ENCODE results near the gene PCSK5.

PCSK5 gene

DNA sequence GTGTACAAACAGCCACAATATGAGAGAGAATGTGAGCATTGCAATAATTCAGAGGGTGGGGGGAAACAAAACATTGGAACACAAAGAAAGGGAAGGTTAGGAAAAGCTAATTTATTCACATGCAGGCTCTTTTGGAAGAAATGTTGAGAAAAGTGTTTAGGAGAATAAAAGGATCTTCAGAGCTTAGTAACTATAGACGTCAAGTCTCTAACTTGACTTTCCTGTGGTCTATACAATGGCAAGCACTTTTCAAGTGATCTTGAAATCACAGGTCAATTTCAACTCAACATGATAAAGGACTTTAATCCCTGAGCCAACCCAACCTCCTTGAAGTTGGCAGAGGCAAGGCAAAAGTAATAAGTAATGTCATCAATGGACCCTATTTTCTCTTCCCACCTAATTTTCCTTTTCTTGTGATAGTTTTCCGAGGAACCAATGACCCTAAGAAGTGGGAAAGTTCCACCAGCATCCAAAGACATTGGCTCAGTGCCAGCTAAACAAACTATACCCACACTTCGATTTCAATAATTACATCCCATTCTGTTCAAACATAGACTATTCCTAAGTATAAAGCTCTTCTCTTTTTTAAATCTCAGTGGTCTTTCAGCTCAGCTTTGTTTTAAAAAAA, 480.0 kb downstream of the PCSK5 start:
- DNase-seq: no peak

DNA sequence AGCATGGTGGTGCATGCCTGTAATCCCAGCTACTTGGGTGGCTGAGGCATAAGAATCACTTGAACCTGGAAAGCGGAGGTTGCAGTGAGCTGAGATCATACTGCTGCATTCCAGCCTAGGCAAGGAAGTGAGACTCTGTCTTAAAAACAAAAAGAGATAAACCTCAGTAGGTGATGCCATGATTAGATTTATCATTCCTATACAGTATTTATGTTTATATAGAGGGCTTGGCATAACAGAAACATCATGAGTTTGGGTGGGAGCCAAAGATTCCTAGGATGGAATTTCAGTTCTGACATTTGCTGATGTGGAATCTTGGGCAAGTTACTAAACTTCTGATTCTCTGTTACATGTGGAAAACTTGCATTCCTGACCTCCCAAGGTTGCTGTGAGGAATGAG, 481.4 kb downstream of the PCSK5 start:
- peak; percentile 39 for DNase-seq

DNA sequence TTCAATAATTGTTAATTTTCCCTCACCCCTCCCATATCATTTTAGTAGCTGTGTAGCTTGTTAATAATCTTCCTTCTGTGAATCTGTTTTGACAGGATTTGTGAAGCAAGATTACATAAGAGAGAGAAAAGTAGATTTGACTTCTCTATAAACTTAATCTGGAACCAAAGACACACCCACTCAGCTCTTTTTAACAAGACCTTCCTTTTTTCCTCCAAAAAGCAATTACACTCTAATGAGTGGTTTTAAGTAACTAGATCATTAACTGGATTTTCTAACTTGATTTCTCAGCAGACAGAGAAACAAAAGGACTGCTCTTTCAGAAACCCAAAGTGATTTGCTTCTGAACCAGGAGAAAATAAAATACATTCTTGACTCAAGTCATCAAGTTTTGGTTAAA, 481.9 kb downstream of the PCSK5 start:
- no peak for DNase-seq

DNA sequence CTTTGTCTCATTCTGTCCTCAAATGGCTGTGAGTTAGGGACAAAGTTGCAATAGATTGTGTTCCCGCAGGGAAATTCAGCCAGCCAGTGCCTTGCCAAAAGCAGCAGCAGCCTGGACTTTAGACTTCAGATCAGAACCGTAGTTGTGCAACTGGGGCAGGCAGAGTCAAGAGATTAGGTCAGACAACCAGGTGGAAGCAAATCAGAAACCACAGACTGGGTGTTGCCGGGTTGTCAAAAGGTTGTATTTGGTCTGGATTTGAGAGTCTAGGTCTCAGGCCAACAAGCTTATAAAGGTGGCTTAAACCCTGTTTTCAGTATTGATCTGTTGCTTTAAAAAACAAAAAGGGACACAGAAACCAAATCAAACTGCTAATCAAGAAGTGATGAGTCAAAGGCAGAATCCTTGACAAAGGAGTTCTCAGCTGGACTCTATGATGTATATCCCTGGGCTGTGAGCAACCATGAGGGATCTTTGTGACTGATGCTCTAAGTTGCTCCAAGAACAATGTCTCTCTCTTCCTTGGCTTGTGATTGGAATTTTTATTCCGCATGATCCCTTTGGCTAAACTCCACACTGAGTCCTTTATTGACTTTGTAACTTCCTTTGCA, 482.8 kb downstream of the PCSK5 start:
- peak; percentile 82 for DNase-seq

DNA sequence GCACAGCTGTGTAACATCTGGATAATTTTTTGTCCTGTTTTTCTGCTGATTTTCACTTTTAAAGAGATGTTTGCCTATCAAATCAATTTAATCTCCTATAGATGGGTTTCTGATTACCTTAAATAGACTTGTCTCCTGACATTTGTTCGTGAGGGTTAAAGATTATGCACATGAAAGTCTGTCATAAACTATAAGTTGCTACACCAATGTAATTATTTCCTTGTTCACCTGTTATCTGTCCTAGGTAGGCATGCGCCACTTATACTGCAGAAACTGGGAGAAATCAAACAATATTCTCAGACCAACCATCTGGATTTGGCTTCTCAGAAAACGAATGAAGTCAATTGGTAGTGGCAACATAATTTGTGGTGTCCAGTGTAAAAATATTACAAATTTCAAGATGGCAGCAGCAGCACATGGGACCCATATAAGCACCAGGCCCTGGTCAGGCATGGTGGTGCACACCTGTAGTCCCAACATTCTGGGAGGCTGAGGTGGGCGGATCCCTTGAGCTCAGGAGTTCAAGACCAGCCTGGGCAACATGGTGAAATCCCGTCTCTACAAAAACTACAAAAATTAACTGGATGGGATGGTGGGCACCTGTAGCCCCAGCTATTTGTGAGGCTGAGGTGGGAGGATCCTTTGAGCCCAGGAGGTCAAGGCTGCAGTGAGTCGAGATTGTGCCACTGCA, 483.5 kb downstream of the PCSK5 start:
- no peak for DNase-seq

DNA sequence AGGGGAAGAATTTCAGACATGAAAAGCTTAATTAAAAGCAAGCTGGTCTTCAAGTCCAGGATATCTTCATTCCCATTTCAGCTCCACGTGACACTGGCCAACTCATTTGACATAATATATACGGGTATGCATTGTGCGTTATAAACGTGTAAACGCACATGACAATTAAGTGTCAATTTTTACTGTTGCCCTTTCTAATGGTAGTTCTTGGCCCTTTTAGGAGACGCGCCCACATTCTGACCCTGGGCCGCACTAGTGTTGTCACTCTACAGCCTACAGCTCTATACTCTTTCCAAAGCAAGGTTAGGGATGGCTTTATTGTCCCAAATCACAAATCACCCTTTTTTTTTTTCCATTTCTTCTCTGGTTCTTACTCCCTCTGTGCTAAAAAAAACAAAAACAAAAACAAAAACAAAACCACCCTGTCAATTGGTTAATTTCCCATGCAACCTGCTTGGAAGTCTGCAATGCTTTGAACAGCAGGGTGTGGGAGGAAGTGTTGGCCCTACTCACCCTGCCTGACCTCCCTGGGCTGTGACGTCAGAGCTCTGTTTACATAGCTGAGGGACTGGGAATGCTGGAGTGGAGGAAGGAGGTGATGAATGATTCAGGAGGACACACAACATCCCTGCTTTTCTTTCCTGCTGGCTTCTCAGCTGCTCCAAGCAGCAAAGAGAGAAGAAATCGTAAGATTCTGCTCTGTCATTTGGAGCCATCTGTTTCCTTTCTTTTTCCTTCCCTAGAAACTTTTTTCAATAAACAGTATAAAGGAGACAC, 484.5 kb downstream of the PCSK5 start:
- DNase-seq: peak; percentile 93

DNA sequence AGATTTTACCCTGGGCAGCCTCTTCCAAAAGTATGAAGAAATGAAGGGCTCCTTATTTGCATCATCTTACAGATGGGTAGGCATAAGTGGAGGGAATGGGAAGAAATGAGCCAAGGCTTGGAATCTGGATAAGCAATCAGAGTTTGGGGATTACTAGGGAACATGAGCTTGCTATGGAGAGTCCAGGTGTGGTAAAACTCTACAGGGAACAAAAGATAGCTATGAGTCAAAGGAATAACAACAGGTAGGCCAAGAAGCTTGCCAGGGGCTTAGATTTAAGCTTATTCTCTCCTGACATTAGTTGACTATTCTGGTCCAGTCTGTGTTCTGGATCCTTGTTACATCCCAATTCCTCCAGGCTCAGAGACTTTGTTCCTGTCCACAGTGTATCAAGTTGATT, 487.3 kb downstream of the PCSK5 start:
- no peak for DNase-seq

DNA sequence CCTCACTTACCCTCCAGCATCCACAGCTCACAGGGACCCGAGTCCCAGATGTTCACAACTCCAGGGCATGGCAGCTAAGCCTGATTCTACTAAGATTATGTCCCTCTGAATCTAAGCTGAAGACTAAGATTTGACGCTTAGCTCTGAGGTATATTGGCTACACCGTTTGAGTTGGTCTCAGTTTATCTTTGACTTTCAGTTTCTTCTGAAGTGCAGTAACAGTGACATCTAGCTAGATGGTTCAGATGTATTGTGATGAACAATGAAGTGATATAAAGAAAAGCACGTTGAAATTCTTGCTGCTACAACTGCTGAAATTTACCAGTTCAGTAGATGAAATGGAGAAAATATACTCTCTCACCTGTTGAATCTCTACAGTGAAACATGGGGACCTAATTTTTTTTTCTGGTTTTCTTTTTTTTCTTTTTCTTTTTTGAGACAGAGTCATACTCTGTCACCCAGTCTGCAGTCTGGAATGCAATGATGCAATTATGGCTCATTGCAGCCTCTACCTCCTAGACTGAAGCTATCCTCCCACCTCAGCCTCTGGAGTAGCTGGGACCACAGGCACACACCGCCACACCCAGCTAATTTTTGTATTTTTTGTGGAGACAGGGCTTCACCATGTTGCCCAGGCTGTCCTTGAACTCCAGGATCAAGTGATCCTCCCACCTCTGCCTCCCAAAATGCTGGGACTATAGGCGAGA, 488.0 kb downstream of the PCSK5 start:
- no peak for DNase-seq

DNA sequence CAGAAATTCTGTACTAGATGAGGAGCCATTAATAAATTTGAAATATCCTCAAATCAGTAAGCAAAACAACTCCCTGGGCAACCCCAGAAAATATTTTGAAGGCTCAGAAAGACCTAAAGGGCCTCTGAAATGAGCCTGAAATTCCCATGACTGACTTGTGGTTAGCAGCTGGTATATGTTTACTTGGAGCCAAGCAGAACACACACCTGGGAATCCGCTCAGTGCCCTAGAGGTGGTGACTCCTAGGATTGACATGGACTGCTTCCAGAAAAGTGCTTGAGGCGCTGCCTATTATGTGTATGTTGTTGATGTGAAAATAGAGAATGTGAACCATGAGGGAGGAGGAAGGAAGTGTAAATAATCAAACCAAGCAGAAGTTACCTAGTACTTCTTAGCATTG, 489.0 kb downstream of the PCSK5 start:
- DNase-seq: no peak

DNA sequence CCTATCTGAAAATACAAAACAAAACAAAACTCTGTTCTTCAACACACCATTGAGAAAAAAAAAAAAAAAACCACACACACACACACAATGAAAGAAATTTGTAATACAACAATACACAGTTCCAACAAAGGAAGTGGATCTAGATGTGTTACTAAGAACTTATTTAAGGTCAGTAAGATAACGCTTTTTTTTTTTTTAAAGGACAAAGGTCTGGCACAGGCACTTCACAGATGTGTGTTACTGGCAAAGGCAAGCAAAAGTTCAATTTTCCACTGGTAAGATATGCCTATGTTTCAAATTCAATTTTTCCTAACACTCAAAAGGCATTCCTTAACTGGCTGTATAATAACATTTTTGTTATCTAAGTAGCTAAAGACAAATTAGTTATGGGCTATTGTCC, 500.2 kb downstream of the PCSK5 start:
- DNase-seq: no peak

DNA sequence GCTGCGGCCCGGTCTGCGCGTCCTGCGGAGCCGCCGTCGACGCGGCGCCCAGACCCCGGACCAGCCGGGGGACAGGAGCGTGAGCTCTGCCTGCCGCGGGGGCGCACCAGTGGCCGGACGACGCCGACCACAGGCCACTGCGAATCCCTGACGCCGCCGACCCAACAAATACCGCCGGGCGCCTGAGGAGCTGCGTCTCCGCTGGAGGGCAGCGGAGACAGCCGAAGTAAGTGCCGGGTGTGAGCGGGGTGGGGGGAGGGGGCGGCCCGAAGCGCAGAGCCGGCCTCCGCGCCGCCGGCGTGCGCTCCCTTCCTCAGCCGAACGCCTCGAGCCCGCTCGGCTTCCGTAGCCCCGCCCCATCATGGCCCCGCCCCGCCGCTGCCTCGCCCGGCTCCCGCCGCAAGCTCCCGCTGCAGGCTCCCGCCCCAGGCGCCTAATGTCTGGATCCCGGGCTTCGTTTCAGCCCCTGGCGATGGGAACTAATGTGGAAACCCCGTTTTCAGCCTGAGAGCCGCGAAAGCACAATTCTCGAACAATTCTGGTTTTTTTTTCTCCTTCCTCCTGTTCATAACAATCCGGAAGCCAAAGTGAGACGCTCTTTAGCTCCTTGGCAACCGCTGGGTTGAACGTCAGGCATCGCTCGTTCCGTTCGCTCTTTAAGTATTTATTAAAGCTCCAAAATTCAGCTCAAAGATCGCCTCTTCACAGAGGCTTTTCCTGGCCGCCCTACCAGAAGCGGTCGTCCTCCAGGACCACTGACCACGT, 503.9 kb downstream of the PCSK5 start, which contains the start of gene RFK:
RFK (minus strand) TSS at position 232 of the 765 bp plus-strand sequence. CDS start 255 bp downstream, outside the sequence.
- peak; percentile 93 for DNase-seq

DNA sequence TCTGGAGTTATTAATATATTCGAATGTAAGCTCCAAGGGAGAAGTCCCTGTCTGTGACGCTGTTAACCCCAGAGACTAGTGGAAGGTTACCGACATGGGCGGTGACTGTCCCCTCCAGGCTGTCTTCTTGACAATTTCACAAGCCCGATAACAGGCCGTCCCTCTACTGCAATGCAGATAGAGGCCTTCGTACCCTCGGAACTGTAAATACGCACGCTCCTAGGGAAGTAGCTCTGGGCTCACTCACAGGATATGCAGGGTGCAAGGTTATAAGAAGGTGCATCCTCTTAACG, 504.4 kb downstream of the PCSK5 start:
- no peak for DNase-seq

DNA sequence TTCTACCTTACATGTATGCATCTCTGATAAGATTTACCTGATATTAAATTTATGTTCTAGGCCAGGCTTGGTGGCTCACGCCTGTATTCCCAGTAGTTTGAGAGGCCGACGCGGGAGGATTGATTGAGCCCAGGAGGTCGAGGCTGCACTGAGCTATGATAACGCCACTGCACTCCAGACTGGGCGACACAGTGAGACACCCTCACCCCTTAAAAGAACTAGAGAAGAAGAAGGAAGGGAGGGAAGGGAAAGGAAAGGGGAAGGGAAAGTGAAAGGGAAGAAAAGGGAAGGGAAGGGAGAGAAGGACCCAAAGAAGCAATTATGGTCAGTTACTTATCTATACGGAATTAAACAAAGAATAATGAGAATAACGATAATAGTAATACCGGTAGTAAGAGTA, 504.9 kb downstream of the PCSK5 start:
- DNase-seq: no peak

DNA sequence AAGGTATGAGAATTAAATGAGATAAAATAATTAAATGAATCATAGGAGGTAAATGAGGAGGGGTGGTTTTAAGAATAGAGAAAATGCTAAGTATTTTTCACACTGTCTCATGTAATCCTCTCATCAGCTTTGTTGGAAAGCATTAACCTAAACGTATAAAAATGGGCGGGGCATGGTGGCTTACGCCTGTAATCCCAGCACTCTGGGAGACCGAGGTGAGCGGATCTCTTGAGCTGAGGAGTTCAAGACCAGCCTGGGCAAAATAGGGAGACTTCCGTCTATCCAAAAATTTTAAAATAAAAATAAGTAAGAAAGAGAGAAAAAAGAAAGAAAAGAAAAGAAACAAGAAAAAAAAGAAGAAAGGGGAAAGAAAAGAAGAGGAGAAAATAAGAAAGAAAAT, 505.7 kb downstream of the PCSK5 start:
- DNase-seq: no peak

DNA sequence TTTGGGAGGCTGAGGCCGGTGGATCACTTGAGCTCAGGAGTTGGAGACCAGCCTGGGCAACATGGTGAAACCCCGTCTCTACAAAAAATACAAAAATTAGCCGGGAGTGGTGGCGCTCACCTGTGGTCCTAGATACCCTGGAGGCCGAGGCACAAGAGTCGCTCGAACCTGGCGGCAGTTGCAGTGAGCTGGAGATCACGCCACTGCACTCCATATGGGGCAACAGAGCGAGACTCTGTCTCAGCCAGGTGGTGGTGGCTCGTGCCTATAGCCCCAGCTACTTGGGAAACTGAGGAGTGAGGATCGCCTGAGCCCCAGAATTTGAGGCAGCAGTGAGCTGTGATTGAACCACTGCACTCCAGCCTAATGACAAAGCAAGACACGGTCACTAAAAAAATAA, 506.1 kb downstream of the PCSK5 start:
- DNase-seq: no peak

DNA sequence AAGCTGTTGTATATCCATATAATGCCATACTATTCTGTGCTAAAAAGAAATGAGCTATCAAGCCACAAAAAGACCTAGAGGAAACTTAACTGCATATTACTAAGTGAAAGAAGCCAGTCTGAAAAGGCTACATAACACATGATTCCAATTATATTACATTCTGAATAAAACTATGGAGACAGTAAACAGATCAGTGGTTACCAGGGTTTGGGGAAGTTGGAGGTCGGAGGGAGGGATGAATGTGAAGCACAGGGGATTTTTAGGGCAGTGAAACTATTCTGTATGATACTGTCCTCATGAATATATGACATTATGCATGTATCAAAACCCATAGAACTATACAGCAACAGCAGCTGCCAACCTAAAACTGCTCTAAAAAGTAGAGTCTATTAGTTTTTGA, 509.4 kb downstream of the PCSK5 start:
- DNase-seq: no peak

DNA sequence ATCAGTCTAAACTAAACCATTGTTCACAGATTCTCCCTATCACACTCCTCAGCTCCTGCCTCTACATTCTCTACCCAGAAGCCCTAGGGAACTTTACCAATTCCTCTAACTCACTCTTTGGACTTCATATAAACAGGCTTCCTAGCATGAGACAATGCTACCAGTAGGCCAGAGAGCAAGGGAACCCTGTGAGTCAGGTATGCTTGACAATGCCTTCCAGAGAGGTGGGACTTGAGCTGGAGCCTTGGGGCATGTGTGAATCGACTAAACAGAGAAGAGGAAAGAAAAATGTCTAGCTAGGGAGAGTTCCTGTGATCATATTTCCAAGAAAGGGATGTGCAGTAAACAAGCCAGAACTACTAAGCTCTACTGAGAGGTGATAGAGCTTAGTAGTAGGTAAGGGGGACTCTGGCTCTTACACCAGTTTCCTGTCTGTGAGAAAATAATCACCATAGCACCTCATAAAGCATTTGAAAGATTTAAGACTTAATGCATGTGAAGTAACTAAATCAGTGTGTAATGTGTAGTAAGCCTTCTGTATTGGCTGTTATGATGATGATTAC, 510.1 kb downstream of the PCSK5 start:
- no peak for DNase-seq

DNA sequence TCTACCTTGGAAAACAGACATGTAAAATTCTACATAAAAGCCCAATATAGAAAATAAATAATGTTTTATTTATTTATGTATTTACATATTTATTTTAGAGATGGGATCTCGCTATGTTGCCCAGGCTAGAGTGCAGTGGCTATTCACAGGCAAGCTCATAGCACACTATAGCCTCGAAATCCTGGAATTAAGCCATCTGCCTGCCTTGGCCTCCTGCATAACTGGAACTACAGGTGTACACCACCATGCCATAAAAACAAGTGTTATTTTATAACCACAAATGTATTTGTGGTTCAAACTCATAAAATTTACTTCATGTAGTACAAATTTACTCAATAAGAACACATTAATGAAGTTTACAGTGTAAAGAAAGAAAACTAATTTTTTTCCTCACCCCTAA, 510.7 kb downstream of the PCSK5 start:
- no peak for DNase-seq

DNA sequence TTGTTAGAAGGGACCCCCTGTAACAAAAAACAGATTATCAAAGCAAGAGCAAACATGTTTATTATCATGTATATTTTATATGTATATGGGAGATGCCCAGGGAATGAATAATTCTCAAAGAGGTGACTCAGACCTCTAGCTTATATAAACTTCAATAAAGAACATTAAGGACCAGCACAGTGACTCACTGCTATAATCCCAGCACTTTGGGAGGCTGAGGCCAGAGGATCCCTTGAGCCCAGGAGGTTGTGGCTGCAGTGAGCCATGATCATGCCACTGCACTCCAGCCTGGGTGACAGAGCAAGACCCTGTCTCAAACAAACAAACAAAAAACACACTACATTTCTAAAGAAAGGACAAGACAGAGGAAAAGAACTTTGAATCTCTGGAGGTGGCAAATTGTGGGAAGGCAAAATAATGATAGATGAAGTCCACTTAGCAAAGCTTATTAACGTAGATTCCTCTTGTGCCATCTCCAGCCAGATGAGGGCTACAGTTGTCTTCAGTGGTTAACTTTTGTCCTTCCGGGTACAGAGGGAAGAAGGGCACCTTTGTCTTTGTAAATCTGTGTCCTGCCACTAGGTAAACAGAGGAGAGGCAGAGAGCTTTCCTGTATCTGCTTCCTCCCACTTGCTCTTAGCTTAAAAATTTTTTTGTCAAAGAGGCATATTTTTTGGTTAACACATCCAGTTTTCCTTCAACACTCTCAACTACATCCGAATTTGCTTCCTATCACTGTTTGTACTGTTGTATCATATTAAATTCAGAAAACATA, 511.3 kb downstream of the PCSK5 start:
- DNase-seq: peak; percentile 63

DNA sequence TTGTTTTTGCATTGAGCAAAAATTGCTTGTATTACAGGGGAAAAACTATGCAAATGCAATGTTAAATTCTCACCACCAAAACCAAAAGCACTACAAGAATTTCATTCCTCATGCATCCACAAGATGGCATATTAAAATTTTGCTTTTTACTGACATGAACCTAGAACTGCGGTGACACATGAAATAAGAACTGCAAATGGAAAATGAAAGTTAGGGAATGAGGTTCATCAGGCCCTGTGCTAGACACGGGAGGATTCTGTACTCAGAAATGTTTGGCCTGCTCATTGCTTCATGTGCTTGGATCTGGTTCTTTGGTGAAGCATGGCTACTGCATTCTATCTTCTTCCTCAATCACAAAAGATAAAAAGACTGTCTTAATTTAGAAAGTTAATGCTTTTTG, 512.9 kb downstream of the PCSK5 start:
- peak; percentile 85 for DNase-seq

DNA sequence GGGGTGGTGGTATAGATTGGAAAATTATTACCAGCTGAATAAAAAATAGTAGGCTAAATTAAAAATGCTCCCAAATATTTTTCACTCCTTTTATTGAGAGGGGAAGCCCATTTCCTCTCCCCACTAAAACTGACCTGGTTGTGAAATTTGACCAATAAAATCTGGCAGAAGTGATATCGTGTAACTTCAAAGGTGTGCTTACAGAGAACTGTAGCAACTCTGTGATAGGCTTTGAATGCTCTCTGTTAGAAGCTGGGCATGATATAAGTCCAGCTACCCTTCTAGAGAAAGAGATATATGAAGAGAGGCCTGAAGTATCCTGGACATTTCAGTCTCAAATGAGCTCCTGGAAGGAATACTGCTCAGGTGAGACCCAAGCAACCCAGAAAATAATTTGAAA, 513.9 kb downstream of the PCSK5 start:
- no peak for DNase-seq

All from HCEC 1CT (cell line).